Pulmonary artery endothelial cell (primary cell): ENCODE measurements around the gene JHY. TPM values are rescaled to one million over a fixed set of nuclear protein-coding genes. Genes with fewer than 3 reads are reported as not detected.

Experiments
- DNase-seq: peaks from one replicate; pipeline ENCODE4 v3.0.0-alpha.2; 2011; ENCODE audit warnings: low read depth, low spot score
- total RNA-seq: library from RNA; depleted of rRNA; stranded (reverse); fragments of >200 nt; gene quantifications from 2 replicates; pipeline ENCODE4 v1.2.3, GENCODE V29; 2014

The JHY gene
- total RNA-seq, 1 donor from 2014 or later, result 0.92 TPM

DNA sequence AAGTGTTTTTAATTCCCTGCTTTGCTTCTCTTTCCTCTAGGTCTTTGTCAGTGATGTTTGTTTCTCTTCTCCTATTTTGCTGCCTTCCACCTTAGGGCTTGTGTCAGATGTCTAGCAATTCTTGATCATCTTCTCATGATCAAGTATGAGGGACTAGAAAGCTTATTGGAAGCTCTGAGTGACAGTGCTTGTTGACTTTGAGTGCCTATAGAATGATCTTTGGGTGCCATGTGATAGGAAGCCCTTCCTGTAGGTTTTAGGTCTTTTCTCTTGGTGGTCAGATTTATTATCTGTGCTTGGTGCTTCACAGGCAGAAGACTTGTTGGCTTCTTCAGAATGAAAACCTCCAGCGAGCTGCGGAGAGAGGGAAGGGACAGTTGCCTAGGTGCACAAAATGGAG, 56.0 kb downstream of the JHY start:
- DNase-seq, result no peak

DNA sequence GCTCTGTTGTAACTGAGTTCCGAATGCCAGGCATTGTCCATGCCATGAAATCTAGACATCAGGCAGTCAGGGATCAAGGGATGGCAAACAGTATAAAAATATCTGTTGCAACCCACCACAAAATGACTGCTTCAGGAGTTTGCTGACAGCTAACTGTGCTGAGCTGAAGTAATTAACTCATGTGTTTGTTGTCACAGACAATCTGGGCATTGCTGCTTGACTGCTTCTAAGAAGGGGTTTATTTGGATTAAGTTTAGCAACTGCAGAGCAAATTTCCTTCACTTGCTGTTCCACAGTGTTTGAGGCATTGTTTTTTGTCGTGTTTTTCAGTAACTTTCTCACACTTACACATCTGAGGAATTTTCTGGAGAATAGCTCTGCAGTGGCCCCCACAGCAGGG, 68.7 kb downstream of the JHY start:
- no peak for DNase-seq

DNA sequence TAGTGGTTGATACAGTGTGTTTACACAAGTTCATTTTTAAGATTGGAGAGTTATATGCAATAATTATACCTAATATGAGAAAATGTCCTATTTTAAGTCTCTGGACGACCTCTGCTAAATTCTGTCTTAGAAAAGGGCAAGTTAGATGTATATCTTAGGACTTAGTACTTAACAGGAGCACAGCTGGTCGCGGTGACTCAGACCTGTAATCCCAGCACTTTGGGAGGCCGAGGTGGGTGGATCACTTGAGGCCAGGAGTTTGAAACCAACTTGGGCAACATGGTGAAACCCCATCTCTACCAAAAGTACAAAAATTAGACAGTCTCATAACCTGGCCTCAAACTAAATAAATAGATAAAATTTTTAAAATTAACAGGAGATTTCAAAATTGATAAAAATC, 71.9 kb downstream of the JHY start:
- no peak for DNase-seq

DNA sequence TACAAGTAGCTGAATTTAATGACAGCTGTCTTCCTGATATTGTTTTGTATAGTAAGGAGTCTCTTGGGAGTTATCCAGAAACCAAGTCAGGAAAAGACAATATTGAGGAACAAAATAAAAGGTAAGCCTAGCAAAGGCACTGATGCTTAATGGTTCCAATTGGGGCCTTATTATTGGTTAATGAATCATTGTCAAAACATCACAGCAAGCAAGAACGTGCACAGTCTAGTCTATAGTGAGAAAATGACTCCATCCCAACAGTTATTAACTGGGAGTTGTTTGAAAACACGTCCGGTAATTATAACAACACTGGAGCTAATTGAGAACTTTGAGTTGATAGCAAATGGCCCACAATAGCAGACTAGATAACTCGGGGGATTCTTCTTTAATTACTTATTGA, 81.4 kb downstream of the JHY start:
- no peak for DNase-seq

DNA sequence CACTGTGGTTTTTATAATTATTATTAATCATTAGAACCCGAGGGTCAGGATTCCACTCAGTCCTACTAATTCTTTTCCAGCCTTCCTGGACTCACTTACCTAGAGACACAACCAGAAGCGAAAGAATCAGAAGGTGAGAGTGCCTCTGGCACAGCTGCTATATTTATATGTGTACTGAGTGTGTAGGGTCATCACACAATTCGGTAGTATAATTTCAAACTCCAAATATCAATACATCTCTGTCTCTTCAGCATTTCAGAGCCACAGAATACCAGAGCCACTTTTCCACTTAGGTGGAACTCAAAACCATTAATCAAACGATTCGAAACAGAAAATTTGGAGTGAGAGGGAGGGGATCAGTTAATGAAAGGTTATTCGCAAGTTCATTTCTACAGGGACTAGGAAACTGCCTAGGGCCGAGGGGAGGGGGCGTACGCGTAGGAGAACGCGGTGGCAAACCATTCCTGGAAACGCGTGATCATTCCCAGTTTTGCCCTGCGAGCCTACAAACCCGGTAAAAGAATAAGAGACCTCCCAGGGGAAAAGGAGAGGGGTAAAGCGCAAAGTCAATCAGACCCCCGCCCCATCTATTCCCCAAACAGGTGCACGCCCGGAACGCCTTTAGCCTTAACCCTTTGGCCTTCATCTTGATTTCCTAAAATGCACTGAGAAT, 93.6 kb downstream of the JHY start:
- DNase-seq, result no peak

DNA sequence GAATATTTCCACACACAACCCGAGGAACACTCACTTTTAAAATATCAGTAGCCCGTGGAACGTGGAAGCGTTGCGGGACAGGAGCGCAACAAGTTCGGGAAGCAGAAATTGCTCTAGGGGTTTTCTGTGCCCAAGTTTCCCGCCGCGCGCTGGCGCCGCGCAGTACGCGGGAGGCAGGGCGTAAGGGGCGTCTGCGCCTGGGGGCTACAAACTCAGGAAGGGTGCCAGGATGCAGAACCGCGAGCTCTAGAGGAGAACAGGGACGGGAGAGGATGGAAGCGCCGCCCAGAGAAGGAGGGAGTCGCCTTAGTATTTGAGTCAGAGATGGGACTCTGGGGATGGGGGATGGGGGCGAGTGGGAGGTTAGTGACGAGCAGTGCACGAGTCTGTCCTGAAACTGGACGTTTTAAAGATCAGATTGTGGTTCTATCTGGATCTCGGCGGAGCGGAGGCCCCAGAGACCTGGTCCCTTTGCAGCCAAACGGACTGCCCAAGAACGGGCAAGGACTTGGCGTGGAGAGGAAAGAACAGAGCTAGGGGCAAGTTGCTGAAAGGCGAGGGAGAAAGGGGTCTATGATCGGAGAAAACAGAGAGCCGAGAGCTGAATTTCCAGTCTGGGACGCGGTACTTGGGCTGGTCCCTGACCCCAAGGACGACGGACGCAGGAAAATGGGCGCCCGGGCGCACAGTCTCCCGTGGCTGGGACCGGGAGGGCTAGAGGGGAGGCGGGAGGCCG, 94.3 kb downstream of the JHY start:
- no peak for DNase-seq

DNA sequence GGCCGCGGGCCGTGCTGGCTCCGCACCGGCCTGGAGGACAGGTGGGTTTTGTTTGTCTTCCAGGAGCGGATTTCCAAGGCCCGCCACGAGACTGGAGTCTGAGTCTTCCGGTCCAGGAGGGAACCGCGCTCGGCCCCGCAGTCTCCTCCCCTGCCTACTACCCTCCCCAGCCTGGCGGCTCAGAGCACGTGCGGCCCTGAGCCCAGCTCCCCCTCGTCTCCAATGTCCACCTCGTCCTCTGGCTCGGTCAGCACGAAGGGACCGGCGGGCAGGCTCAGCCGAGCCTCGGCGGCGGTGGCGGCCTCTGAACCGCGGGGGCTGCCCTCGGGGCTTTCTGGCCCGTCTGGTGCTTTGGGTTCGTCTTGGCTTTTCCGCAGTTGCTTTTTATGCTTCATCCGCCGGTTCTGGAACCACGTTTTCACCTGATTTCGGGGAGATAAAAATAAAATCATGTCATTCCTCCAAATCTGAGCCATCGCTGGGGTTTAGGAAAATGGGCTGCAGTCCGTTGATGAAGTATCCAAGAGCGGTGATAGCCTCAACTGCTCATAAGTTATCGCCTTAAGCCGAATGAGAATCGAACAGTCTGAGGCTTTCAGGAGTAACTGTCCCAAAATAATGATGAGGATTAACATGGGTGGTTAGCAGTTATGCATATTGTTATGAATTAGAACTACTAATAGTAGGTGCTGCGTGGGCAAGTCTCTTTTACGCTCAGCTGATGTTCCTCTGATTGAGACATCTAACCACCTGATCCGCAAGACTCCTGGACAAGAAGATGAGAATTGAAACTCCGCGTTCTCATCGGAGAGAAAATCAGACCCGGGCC, 95.1 kb downstream of the JHY start:
- no peak for DNase-seq

DNA sequence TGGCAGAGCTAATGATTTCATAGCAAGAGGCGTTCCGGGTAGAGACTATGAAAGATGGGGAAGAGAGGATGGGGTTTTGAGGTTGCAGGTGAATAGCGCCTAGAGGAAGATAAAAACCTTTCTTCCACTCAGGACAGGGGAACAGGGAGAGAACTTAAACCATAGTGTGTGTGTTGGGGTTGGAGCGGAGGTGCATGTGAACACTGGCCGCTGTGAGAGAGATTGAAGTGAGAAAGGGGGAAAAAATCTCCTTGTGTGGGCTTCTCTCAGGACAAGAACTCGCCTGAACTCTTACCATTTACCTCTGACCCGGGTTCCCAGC, 95.7 kb downstream of the JHY start:
- DNase-seq, result no peak

DNA sequence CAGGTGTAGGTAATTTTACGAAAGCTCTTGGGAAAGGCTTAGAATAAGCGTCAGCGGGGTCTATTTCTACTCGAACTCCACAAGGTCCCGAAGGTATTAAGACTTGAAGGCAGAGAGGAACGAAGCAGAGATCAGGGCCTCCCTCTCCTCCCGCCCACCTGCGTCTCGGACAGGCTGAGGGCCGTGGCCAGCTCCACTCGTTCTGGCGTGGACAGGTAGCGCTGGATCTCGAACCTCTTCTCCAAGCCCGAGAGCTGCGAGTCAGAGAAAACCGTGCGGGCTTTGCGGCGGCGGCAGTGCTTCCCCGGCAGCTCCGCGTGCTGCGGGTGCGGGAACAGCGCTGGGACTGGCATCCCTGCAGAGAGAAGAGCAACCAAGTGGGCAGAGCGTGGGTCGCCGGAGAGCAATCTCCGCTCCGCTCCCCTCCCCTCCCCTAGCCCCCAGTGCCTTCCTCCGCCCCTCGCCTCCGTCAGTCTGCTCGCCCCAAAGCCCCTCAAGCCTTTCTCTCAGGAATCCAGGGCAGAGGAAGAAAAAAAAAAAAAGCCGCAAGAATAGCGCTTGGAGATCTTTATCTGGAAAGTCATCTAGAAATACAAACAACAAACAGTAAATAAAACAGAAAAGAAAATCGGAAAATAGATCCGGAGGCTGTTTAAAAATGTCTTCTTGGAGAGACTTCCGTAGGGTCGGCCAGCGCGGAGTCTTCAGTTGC, 96.7 kb downstream of the JHY start:
- no peak for DNase-seq

DNA sequence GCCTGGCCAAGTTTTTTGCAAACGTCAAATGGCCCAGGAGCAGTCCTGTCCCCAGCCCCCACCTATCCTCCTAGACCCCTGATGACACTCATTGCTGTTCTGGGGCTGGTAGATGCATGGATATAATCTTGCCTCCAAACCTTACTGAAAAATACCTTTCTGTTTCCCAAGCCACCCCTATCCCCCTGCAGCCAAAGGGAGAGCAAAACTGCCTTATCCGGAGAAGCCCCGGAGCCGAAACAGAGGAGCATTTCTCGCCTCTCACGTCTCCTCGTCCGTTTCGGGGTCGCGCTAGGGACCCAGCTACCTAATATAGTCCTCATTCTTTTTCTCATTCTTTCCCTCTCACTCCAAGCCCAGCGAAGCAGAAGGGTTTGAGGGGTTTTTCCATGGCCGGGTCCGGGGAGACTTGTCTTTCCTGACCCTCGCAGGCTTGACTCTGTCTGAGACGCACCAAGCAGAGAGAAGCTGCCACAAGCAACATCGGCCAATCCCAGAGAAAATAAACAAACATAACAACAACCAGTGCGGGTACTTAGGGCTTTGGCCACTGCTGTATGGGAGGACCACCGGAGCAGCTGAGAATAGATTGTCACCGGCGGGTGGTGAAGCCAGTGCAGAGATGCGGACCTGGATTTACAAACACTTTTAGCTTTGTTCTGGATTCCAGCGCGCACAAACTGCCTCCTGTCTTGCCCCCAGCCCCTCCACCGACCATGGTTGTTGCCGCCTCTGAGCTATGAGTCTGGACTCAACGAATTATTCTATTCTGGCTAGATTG, 97.4 kb downstream of the JHY start:
- no peak for DNase-seq

DNA sequence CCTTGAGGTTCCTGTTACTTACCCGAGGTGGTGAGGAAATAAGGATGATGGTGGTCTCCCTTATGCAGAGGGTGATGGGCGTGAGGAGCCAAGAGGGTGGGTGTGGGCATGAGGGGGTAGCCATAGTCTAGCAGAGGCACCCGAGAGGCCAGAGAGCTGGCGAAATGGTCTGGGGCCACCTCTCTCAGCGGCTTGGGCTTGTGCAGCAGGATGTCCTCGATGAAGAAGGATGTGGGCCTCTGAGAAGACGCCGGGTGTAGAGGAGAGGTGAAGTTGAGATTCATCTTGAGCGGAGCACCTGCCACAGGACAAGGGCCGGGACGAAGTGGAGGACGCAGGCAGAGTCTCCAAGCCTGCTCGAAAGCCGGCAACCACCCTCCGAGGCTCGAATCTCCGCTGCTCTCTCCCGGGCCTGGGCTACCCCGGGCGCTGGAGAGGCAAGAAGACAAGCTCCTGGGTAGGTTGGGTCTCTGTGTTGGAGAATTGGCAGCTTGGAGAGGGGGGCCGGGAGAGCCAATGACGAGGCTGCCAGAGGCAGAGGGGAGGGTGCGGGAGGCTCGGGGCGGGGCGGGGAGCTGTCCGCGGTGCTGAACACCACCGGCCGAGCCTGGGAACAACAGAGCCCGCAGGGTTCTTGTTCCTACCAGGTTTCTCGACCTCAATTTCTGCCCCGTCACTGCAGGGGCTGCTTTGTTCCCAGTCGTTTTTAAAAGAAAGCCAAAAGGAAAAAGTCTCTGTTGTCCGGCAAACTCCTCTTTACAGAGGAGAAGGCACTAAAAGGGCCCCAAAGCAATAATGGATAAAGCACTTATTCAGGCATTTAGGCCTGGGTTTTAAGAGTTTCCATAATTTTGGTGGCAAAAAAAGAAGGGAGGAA, 99.1 kb downstream of the JHY start, which contains the start of gene BSX:
Gene BSX, minus strand, starts transcription at position 447 of the 877 bp plus-strand sequence. Its CDS starts 163 bp downstream, at position 284.
- DNase-seq, result no peak

DNA sequence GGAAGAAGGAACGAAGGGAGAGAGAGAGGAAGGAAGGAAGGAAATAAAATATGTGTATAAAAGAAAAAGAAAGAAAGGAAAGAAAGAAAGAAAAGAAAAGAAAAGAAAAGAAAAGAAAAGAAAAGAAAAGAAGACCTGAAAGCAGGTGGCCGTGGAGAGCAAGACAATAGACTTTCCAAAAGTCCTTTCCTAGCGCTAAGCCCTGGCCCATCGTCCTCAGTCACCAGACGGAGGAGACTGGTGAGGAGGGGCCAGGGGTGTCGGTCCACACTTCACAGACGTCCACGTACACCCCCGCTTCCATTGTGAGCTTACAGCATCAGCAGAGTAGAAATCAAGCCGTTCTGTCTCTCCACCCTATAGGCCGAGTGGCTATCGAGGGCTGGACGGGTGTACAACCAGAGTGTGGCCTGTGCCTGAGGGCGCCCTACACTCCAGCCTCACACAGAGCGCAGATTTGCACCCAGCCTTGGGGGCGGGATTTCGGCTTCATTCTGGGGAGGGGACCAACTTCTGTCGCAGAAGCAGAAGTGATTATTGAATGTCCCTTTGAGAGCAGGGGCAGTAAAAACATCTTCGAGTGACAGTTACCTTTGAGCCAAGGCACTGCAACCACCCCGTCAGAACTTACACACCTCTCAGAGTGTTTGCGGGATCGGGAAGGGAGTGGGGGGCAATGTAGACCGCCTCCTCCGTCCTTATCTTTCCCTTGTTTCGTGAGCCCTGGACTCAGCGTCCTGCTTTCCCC, 101.1 kb downstream of the JHY start:
- DNase-seq, result no peak

DNA sequence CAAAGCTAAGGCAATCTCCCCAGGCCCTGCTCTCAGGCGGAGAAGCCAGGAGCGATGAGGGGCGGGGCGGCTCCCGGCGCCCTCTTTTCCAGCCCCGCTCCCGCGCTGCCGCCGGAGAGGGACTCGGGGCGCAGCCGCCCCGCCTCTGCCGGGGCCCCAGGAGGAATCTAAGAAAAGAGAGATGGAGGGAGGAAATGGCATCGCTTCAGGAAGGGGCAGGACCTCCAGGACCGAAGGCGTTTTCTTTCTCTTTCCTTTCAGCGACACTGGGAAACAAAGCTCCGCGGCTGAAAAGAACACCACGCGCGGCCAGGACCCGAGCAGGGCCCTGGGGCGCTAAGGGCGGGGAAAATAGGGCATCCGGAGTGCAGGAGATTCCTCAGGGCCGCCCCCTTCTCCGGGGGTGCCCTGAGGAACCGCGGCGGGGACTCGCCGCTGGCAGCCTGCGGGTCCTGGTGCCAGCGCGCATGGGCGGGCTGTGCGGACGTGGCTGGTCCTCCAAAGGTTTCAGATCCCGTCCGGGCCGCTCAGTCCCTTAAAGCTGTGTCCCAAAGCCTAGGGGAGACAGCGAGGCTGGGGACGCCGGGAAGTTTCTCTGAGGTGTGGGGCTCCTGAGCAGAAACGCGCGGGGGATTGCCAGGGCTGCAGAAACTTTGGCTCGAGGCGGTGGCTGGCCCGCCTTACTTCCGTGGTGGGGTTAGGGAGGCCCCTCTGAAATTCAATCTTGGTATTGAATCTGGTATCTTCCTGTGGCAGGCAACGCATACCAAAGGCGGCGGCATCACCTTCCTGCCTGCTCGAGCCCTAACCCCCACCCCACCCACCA, 101.8 kb downstream of the JHY start:
- no peak for DNase-seq

DNA sequence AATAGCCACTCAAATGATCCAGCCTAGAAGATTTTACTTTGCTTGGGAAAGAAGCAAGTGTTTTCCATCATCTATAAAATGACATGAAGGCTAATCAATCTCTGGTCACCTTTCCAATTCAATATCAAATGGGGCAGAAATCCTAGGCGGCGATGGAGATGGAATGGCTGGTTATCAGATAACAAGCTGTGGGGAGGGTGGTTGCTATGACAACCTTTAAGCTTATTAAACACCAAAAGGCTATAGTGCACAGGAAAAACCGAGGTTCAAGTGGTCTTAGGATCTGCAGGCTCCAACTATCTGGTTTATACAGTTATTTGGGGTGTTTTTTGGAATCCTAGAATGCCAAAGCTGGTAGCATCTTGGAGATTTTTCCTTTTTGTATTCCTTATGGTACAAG, 113.0 kb downstream of the JHY start:
- DNase-seq, result no peak

DNA sequence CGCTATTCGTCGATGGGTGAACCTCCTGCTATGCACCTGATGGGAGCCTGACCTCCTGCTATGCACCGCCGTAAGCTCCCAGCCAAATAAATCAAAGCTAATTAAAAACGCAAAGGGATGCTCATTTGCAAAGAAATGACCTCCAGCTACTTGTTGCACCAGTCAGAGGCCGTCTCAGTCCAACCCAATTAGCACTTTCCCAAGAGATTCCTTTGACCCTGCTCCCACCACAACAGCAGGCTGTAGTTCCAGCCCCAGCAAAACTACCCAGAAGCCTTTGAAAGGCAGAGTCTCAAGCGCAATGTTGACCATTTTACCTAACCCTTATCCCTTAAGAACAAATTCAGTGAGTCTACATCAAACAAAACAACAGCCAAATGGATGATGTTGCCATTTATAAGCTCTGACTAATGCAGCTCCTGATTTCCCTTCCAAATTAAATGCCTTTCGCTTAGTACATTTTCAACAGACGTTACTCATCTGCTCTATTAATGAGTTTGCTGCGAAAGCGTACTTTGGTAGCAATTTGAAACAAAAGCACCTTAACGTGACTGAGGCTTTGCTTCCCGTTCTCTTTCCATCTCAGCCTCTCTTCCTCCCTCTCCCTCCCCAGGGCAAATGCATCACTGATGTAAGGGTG, 116.3 kb downstream of the JHY start:
- DNase-seq, result no peak

DNA sequence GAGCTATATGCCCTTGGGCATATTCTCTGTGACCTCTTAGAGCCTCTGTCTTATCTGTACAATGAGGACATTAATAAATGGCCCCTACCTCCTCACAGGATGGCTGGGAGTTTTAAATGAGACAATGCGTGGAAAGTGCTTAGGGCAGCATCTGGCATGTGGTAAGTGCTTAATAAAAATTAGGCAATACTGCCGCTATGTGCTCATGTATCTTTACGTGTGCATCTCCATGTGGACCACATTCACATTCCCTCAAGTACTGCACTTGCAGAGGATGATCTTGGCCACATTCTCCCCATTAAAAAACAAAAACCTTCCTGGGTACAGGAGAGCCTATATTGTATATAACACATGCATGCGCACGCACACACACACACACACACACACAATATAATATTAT, 118.2 kb downstream of the JHY start:
- DNase-seq, result no peak

DNA sequence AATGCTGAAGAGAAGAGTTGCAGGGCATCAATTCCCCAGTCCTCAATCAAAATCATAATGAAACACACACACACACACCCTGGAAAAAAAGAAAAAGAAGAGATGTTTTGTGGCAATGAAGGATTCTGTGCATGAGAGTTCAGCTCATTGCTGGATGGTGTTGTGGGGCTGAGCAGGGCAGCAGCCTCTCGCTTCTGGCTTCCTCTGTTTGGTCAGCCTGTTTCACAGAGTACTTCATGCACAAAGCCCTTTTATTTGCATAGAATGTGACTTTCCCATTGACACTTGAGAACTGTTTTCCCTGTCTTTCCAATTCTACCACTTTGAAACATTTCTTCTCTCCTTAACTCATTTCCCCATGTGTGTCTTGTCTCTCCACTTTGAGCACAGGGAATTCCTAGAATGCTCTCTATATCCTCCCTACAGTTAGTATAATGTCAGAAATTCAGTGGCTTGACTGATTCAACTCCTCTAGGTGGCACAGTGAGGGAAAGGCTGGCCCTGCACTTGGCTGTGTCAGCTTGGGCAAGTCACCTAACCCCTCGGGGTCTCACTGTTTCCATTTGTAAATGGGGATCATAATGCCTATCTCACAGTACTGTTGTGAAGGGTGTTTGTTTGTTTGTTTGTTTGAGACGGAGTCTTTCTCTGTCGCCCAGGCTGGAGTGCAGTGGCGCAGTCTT, 124.4 kb downstream of the JHY start:
- DNase-seq, result no peak
